DMS53 (cell line): Measurements from ENCODE around the gene RAN.
"Not testable (repeated sequence)": the region's sequence is repeated elsewhere in the genome, so short reads cannot be mapped to it uniquely, and the experiment has no call there.

Experiments
- DNase-seq: peaks from one replicate; lab custom pipeline; 2025; lab: John Stamatoyannopoulos, UW

Gene RAN

DNA sequence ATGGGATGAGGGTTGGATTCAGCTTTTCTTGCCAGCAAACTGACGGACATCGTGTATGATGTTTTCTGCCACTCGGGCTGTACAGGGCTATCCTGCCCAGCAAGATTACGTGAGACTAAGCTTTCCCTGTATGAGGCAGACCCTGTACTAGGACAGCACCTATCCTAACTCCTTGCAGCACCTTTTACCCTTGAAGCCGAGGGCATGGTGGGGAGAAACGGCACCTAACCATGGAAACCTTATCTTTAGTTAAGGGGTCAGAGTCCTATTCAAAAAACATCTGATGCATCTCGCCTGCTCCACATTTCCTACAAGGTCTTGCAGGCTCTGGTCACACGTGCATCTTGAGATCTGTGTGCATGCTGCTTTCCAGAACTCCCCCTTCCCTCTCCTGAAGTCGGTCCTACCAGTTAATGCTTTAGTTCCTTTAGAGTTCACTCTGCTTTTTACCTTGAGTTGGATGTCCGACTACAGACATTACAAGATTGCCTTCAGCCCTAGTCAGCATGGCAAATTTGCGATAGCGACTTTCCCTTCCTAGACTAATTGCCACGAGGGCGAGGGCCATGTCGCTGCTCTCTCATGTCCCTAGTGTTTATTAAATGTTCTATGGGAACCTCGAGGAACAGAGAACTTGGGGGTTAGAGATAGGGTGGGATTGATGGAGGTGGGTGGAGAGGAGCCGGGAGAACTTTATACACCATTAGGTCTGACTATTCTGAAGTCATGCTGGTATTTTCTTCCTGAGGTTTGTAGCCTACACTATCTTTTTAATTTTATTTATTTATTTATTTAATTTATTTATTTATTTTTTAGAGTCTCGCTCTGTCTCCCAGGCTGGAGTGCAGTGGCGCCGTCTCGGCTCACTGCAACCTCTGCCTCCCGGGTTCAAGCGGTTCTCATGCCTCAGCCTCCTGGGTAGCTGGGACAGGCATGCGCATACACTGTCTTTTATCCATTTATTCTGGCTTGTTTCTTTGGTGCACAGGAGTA, 6.6 kb downstream of the RAN start:
- peak; percentile 54 for DNase-seq

DNA sequence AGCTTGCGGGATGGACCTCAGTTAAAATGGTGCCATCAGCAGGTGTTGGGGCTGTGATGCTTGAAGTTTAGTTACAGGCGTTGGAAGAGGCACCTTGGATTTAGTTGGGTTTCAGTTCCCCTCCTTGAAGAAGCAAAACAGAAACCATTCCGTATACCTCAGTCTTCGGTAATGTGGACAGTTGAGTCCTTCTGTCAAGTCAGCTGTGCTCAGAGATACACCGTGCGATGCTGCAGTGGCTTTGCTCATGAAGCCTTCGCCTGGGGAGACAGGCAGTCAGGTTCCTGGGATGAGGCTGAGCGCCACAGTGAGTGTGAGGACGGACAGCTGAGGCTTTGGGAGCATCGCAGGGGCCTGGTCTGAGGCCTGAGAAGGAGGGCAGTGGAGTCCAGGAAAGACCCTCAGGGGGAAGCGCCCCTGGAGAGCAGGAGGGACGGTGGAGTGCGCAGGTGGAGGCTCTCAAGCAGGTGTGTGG, 7.4 kb downstream of the RAN start:
- peak; percentile 51 for DNase-seq

DNA sequence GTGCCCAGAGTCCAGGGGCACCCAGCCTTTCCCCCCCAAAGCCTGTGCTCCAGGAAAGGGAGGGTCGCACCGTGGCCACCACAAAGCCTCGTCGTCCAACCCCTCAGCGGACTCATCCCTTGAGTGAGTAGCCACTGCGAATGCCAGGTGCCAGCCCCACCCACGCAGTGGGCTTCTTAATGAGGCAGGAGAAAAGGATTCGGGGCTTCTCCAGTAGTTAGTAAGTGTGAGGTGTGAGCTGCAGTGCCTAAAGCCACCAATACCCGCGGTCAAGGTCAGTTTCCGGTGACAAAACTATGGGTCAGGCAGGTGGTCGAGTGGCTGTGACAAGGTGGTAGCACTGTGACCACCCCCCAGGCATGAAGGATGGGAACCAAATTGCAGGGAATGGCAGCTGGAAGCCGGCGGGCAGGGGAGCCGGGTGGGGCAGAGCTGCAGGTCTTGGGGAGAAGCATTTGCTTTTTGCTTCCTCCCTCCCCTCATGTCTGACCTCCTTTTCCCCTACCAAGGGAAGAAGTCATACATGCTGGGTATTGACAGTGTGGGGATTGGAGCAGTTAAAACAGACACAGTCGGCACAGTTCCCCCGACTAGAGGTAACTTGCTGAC, 8.0 kb downstream of the RAN start:
- peak; percentile 39 for DNase-seq

DNA sequence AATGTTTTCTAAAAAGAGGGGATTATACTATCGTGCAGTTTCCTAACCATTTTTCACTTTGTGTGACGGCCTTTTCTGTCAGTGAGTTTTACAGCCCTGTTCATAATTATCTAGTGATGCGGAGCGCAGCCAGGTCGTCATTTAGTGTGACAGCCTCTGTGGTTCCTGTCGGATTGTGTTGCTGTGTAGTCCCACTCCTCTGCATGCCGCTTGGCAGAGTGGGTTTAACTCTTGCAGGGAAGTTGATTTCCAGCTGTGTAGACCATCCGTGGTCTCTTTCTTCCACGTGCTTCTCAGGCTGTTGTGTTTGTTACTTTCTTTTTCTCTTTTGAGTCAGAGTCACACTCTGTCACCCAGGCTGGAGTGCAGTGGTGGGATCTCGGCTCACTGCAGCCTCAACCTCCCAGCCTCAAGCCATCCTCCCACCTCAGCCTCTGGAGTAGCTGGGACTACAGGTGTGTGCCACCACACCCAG, 8.6 kb downstream of the RAN start:
- DNase-seq: no peak

DNA sequence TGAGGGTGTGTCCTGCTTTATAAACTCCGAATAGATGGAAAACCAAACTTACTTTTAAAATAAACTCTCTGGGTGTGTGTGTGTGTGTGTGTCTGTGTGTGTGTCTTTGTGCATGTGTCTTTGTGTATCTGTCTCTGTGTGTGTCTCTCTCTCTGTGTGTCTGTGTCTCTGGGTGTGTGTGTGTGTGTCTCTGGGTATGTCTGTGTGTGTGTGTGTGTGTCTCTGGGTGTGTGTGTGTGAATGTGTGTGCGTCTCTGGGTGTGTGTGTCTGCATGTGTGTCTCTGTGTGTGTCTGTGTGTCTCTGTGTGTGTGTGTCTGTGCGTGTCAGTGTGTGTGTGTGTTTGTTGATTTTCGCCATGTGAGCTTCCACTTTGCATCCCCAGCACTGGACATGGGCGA, 9.2 kb downstream of the RAN start:
- no peak for DNase-seq

DNA sequence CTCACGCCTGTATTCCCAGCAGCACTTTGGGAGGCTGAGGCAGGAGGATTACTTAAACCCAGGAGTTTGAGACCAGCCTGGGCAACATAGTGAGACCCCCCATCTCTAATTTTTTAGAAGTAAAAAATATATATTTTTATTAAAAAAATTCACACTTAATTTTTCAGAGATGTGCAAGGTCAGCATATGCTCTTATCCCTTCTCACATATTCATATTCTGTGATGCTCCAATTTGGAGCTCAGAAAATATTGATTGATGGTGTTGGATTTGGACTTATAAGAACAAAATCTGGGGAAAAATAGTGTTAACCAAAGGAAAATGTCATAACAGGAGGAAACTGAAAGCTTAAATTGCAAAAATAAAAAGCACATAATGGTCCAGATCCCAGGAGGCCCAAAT, 9.7 kb downstream of the RAN start:
- DNase-seq: no peak

DNA sequence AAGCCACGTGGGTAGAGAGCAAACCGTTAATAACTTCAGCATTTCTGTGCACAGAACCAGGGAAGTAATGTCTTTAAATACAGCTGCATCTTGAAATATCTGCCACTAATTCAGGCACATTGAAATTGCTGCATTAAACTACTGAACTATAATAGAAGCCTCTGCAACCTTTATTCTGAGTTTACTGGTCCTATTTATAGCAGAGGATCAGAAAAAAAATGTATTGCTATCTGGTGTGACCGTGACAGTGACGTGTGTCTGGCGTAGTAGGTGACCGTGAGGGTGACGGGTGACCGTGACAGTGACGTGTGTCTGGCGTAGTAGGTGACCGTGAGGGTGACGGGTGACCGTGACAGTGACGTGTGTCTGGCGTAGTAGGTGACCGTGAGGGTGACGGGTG, 15.3 kb downstream of the RAN start:
- DNase-seq: not testable (repeated sequence)

DNA sequence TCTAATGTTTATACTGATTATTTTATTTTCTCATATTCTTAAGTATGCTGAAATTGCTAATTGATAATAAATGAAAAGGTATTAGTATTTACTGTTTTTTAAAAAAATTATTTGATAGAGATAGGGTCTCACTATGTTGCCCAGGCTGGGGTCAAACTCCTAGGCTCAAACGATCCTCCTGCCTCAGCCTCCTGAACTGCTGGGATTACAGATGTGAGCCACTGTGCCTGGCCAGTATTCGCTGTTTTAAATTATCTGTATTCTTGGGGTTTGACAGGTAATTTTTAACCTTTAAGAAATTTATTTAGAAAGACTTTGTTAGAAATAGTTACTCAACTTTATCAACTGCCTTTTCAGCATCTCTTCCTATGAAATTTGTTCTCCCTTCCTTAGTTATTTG, 32.2 kb downstream of the RAN start:
- no peak for DNase-seq

DNA sequence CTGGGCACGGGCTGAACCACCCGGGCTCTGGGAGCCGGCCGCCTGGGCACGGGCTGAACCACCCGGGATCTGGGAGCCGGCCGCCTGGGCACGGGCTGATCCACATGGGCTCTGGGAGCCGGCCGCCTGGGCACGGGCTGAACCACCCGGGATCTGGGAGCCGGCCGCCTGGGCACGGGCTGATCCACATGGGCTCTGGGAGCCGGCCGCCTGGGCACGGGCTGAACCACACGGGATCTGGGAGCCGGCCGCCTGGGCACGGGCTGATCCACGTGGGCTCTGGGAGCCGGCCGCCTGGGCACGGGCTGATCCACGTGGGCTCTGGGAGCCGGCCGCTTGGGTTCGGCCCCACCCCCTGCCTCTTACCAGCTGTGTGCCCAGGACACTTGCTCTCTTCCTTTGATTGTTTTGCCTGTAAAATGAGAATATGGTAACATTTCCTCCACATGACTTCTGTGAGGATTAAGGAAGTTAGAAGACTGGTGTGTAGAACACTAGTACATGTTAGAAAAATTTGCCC, 33.1 kb downstream of the RAN start:
- not testable (repeated sequence) for DNase-seq

DNA sequence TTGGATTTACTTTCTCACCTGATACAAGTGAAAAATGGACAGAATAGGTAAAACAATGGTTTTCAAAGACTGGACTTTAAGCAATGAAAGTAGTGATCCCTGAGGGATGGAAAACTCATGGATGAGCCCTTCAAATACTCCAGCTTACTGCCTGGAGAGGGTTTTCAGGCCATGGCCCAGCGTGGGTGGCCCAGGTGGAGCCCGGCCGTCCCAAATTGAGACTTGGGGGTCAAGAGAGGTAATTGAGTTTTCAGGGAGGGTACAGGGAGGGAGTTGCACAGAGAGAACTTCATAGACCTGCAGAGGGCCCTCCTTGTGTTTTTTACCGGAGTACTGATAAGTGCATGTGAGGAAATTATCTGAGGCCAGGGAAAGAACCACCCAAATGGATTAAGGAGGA, 37.2 kb downstream of the RAN start:
- DNase-seq: no peak

DNA sequence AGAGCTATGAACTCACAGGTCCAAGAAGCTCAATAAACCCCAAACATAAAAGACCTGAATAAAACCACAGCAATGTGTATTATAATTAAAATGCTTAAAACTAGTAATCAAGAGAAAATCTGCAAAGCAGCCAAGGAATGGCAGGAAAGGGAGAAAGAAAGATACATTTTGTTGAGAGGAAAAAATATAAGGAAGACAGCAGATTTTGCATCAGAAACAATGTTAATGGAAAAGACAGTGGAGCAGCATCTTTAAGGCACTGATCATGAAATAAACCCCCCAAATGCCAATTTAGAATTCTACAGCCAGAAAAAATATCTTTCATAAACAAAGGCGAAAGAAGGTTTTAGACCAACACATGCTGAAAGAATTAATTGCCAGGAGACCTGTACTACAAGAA, 39.3 kb downstream of the RAN start:
- no peak for DNase-seq

DNA sequence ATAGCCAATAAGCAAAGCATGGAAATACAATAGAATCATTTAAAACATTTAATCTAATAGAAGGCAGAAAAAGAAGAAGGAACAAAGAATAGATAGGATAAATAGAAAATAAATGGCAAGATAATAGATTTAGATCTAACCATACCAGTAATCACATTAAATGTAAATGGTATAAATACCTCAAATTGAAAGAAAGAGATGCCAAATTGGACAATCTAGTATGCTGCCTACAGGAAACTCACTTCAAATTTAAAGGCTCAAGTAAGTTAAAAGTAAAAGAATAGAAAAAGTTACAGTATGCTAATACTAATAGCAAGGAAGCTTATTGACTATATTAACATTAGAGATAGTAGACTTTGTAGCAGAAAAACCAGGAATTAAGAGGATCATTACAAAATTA, 40.1 kb downstream of the RAN start:
- DNase-seq: no peak

DNA sequence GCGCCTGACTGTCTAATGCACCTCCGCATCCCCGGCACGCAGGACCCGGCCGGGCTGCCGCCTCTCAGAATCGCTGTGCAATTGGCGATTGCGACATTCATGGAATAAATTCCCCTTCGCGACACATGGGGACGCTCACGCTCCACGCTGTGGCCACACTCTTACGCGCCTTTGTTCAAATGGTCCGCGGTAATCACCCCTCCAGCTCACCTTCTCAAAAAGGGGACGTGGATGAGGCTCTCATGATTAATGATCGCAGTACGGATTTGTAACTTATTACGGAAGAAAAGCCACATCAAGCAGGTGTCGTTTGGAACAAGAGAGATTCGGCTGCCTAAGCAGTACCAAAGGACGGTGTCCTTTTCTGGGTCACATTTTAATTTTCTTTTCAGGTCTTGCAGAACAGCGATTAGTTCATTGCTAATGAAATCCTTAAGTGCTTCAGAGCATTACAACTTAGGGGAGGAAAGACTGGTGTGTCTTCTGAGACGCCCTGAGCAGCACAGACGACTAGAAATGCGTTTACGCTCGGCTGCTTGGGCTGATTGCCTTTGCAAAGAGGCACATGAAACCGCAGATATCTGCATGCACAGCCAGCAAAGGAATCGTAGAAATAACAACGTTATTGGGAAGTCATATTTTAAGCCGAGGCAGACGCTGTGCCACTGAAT, 44.5 kb downstream of the RAN start:
- DNase-seq: peak; percentile 85

DNA sequence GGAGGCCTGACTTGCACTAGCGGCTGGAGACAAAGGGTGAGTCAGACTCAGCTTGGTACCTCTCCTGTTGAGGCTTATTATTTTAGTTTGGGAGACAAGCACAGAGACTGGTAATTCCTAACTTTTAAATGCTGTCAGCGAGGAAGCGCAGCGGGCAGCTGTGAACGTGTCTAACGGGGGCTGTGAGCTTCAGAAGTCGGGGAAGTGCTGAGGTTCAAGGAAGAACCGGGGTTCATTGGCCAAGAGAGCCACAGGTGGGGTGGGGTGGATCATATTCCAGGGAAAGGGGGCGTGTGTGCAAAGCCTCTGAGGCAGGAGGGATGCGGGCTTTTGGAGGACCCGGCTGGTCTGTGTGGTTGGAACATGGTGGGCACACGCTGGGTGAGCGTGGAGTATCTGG, 45.7 kb downstream of the RAN start:
- DNase-seq: no peak

DNA sequence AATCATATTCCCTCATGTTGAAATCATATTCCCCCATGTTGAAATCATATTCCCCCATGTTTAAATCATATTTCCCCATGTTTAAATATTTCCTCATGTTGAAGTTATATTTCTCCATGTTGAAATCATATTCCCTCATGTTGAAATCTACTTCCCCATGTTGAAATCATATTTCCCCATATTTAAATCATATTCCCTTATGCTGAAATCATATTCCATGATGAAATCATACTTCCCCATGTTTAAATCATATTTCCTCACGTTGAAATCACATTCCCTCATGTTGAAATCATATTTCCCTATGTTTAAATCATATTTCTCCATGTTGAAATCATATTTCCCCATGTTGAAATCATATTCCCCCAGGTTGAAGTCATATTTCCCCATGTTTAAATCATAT, 47.2 kb downstream of the RAN start:
- no peak for DNase-seq

DNA sequence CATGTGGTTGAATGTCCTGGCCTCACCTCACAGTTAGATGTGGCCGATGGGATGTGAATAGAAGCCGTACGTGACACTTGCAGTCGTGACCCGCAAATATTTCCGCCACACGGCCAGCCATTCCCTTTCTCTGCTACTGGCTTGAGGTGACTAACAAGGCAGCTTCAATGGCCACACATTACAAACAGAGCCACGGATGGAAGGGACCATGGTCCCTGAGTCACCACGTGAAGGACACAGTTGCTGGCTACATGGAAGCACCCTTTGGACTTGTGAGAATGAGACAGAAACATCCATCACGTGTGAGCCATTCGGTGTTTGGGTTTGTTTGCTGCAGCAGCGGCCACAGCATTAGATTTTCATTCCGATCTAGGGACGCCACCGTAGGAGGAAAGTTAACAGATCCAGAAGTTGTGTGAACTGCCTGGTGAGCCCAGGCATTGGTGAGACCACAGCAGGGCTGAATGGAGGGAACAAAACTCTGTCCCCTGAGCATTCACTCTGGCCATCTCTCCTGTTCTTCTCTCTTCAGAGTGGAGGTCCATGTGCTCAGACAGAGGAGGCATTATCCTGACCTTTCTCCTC, 48.3 kb downstream of the RAN start:
- DNase-seq: no peak

DNA sequence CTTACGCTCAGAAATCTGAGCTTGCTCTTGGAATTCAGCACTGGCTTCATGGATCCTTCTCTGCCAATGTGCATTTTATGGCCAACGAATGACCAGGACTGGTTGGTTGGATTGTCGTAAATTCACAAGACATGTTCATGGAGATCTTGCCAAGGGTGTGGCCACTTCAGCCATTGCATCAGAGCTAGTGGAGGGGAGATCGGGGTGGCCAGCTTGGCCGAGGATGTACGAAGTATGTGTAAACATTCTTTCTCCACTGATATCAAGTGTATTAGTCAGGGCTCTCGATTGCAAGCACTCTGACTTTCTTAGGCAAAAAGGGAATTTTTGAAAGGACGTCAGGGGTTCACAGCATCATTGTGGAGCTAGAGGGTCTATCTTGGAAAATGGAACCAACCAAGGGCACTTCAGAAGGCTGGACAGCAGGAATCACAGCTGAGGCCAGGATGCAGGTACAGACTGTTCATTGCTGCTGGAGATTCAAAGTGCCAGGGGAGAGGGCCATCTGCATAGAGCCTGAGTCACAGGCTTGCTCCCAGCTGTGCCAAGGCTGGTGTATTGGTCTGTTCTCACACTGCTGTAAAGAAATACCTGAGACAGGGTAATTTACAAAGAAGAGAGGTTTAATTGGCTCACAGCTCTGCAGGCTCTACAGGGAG, 49.0 kb downstream of the RAN start:
- DNase-seq: no peak

DNA sequence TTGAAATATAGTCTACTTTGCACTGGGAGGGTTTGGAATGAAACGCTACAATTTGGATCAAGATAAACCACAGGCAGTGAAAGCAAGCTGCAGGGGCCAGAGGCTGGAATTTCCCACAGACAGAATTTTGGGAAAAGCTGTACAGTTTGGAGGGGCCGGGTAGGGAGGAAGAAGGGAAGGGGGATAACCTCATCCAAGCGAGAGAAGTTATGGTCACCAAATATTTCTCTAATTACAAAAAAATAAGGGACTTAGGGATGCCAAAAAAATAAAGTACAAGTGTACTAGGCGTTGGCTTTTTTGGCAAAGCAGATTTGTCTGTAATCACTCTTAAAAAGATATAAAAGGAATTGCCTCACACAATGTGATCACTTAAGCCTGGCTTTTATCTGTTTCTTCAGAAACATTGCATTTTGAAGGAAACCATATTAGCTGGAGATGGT, 50.7 kb downstream of the RAN start:
- no peak for DNase-seq

DNA sequence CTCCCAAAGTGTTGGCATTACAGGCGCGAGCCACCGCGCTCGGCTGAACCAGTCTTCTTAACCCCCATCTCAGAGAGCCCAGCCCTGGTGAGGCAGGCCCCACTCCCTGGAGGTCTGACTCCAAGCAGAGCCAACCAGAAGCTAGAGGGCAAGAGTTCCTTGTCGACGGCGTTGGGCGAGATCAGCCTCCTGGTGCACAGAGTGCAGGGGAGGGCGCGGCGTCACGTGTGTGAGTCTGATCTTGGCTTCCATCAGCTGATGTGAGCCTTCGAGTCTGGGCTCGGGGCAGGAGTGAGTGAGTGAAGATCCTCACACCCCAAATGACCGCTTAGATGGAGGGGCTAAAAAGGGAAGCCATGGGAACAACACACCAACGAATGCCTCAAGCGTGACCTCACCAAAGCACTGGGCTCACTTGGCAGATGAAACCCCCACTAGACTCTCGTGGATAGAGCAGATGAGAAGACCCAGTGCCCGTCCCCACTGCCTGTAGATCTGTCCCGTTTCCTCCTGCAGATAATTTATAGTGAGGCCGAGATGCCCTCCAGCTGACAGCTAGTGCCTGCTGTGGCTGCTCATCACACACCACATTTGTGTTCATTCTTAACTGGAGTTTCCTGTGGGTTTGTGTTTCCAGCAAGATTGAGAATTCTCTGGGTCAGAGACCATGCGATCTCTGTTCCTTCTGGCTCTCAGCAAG, 53.2 kb downstream of the RAN start:
- DNase-seq: no peak

DNA sequence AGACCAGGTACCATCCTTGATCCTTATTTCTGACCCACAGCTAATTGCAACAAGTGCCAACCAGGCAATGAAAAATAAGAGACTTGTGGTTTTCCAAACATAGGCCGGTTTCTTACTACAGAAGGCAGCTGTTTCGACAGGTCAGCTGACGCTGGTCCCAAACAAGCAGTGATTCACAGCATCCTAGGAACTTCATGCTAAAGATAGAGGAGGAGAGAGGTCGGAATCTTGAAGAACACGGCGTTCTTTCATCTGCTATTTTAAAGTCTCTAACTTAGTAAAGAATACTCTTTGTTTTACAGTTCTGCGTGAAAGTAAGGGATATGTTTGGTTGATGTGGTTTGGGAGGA, 53.8 kb downstream of the RAN start:
- no peak for DNase-seq
